ENCODE measurements around the gene MAK.

DNA sequence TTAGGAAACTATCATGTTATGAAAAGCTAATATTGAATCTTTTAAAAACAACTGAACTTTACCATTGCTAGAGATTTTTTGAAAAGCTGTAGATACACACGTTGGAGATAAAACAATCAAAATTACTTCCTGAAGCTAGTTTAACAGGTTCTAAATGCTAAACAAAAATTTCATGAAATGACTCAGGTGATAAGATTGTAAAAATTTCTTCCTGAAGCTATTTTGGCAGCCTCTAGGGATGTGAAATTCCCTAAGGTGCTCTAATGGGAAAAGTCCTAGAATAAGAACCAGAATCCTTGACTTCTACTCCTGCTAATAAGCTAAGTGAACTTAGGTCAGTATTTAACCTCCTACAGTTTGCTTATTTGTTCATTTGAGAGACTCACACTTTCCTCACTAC, 35.0 kb upstream of the MAK start:
- TF ChIP-seq, protein P1, sequence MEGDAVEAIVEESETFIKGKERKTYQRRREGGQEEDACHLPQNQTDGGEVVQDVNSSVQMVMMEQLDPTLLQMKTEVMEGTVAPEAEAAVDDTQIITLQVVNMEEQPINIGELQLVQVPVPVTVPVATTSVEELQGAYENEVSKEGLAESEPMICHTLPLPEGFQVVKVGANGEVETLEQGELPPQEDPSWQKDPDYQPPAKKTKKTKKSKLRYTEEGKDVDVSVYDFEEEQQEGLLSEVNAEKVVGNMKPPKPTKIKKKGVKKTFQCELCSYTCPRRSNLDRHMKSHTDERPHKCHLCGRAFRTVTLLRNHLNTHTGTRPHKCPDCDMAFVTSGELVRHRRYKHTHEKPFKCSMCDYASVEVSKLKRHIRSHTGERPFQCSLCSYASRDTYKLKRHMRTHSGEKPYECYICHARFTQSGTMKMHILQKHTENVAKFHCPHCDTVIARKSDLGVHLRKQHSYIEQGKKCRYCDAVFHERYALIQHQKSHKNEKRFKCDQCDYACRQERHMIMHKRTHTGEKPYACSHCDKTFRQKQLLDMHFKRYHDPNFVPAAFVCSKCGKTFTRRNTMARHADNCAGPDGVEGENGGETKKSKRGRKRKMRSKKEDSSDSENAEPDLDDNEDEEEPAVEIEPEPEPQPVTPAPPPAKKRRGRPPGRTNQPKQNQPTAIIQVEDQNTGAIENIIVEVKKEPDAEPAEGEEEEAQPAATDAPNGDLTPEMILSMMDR (IDR thresholded peaks at IDR 0.05), result no peak
- TF ChIP-seq POLR2A (IDR thresholded peaks at IDR 0.05), result no peak
